H1 (cell line): ENCODE measurements around the gene TM9SF2. TPM values are rescaled to one million over a fixed set of nuclear protein-coding genes. Genes with fewer than 3 reads are reported as not detected.

Source experiments
- CTCF ChIA-PET: fragments of 300-600 bp; sonication (Branson Sonifier 250); formaldehyde crosslinking; loops from one replicate; lab custom pipeline; 2021; ENCODE audit not compliant: partially characterized antibody; lab: Charles Lee
- POLR2A ChIA-PET: fragments of 300-600 bp; sonication (Branson Sonifier 250); formaldehyde crosslinking; loops from one replicate; lab custom pipeline; 2021; ENCODE audit warnings: inconsistent platforms; ENCODE audit not compliant: partially characterized antibody; lab: Charles Lee
- DNase-seq, 2 experiments: peaks; one replicate each; pipeline versions ENCODE4 v3.0.0 to v3.0.0-alpha.2; 2010 to 2022; ENCODE audit warnings: low spot score in 2 of 2, low read depth in 1 of 2, mixed read lengths in 1 of 2
- FAIRE-seq: peaks from 2 replicates; lab custom pipeline; 2011; peaks lifted over from hg19 to GRCh38; lab: Jason Lieb, UNC
- H2AFZ ChIP-seq: 2 replicates; pipeline ENCODE4 v1.8.1; 2012; ENCODE audit warnings: low read length, inconsistent platforms
- H2AK5ac ChIP-seq: 2 replicates; pipeline ENCODE4 v1.6.1; 2013; ENCODE audit warnings: low read depth, low read length
- H2BK120ac ChIP-seq: replicated peaks from 2 replicates; pipeline ENCODE3; 2013; ENCODE audit warnings: low read depth, low read length, inconsistent platforms
- H2BK12ac ChIP-seq: 2 replicates; pipeline ENCODE4 v1.6.1; 2013; ENCODE audit warnings: low read depth, low read length
- H2BK15ac ChIP-seq: 2 replicates; pipeline ENCODE4 v1.6.1; 2013; ENCODE audit warnings: low read length
- H2BK20ac ChIP-seq: 2 replicates; pipeline ENCODE4 v1.6.1; 2013; ENCODE audit warnings: low read length
- H2BK5ac ChIP-seq: 2 replicates; pipeline ENCODE4 v1.6.1; 2013; ENCODE audit warnings: low read depth, low read length
- H3K14ac ChIP-seq: 2 replicates; pipeline ENCODE4 v1.6.1; 2013; ENCODE audit warnings: inconsistent platforms; ENCODE audit not compliant: insufficient read length
- H3K18ac ChIP-seq: 2 replicates; pipeline ENCODE4 v1.6.1; 2013; ENCODE audit warnings: low read length; ENCODE audit errors: extremely low read depth
- H3K23ac ChIP-seq: 2 replicates; pipeline ENCODE4 v1.6.1; 2013; ENCODE audit warnings: inconsistent platforms; ENCODE audit not compliant: insufficient read length
- H3K23me2 ChIP-seq: 2 replicates; pipeline ENCODE4 v1.6.1; 2013; ENCODE audit warnings: low read depth, low read length
- H3K27ac ChIP-seq: 2 replicates; pipeline ENCODE4 v1.6.1; 2011; ENCODE audit warnings: low read depth, low read length, inconsistent platforms
- H3K27me3 ChIP-seq, 4 experiments: replicated peaks in 1 of 4; 1 replicate in 1 of 4; 2 replicates in 3 of 4; pipeline versions ENCODE4 v1.6.1 to v1.8.1; 2011 to 2013; ENCODE audit warnings: low read length in 3 of 4, mild to moderate bottlenecking in 3 of 4, inconsistent platforms in 2 of 4, mixed read lengths in 2 of 4, moderate library complexity in 1 of 4; ENCODE audit not compliant: control insufficient read depth in 3 of 4, insufficient read depth in 3 of 4; ENCODE audit errors: extremely low read depth in 1 of 4
- H3K36me3 ChIP-seq, 4 experiments: 2 replicates each; pipeline versions ENCODE4 v1.6.1 to v1.8.1; 2011 to 2013; ENCODE audit warnings: mild to moderate bottlenecking in 4 of 4, low read length in 3 of 4, moderate library complexity in 2 of 4, control low read depth in 1 of 4, inconsistent platforms in 1 of 4; ENCODE audit not compliant: insufficient read depth in 4 of 4, control insufficient read depth in 2 of 4
- H3K4ac ChIP-seq: replicated peaks from 2 replicates; pipeline ENCODE3; 2013; ENCODE audit warnings: low read length, low read depth, mixed read lengths, inconsistent platforms; ENCODE audit not compliant: insufficient read length
- H3K4me1 ChIP-seq, 4 experiments: replicated peaks in 1 of 4; 1 replicate in 1 of 4; 2 replicates in 3 of 4; pipeline versions ENCODE4 v1.6.1 to v1.8.1; 2011 to 2013; ENCODE audit warnings: low read length in 3 of 4, inconsistent platforms in 2 of 4, mixed read lengths in 1 of 4; ENCODE audit not compliant: insufficient read depth in 4 of 4, control insufficient read depth in 3 of 4
- H3K4me2 ChIP-seq, 2 experiments: 2 replicates each; pipeline versions ENCODE4 v1.6.1 to v1.8.1; 2011 to 2013; ENCODE audit warnings: low read depth in 2 of 2, low read length in 2 of 2, control low read depth in 1 of 2, inconsistent platforms in 1 of 2, mild to moderate bottlenecking in 1 of 2; ENCODE audit not compliant: insufficient read depth in 1 of 2
- H3K4me3 ChIP-seq, 4 experiments: fragments of 200-600, 300-600 bp in 1 of 4; sonication (generic), shearing (Covaris generic), sonication (Bioruptor Twin) in 1 of 4; 2 replicates each; pipeline versions ENCODE4 v1.5.1 to v1.8.1; 2011 to 2016; ENCODE audit warnings: low read length in 4 of 4, low read depth in 3 of 4, control low read depth in 2 of 4, inconsistent platforms in 2 of 4, mild to moderate bottlenecking in 2 of 4, mixed read lengths in 1 of 4, moderate library complexity in 1 of 4; ENCODE audit not compliant: insufficient read depth in 2 of 4; ENCODE audit errors: extremely low read depth in 1 of 4
- H3K56ac ChIP-seq: replicated peaks from 2 replicates; pipeline ENCODE3; 2013; ENCODE audit warnings: low read depth, mild to moderate bottlenecking, mixed read lengths, low read length, inconsistent platforms; ENCODE audit not compliant: insufficient read length
- H3K79me1 ChIP-seq: 2 replicates; pipeline ENCODE4 v1.6.1; 2013; ENCODE audit warnings: low read depth, low read length, control low read depth
- H3K79me2 ChIP-seq, 2 experiments: 2 replicates each; pipeline versions ENCODE4 v1.6.1 to v1.8.1; 2012 to 2013; ENCODE audit warnings: low read length in 2 of 2, mild to moderate bottlenecking in 2 of 2, inconsistent platforms in 1 of 2; ENCODE audit not compliant: insufficient read depth in 2 of 2, control insufficient read depth in 1 of 2
- H3K9ac ChIP-seq, 4 experiments: replicated peaks in 1 of 4; 1 replicate in 1 of 4; 2 replicates in 3 of 4; pipeline versions ENCODE4 v1.6.1 to v1.8.1; 2011 to 2013; ENCODE audit warnings: low read depth in 3 of 4, low read length in 3 of 4, control low read depth in 2 of 4, mild to moderate bottlenecking in 2 of 4, moderate library complexity in 2 of 4, inconsistent platforms in 1 of 4; ENCODE audit errors: extremely low read depth in 1 of 4
- H3K9me3 ChIP-seq, 2 experiments: 2 replicates each; pipeline versions ENCODE4 v1.6.1 to v1.8.1; 2012 to 2013; ENCODE audit warnings: mild to moderate bottlenecking in 2 of 2, moderate library complexity in 2 of 2, control low read depth in 1 of 2, inconsistent platforms in 1 of 2, low read depth in 1 of 2, low read length in 1 of 2, mixed read lengths in 1 of 2; ENCODE audit not compliant: insufficient read depth in 2 of 2
- H4K20me1 ChIP-seq, 2 experiments: replicated peaks in 1 of 2; 2 replicates each; pipeline versions ENCODE3 to v1.8.1; 2011 to 2013; ENCODE audit warnings: inconsistent platforms in 2 of 2, low read length in 2 of 2, mild to moderate bottlenecking in 1 of 2; ENCODE audit not compliant: insufficient read depth in 2 of 2, control insufficient read depth in 1 of 2
- H4K5ac ChIP-seq: 2 replicates; pipeline ENCODE4 v1.6.1; 2013; ENCODE audit warnings: low read length, low read depth, mixed read lengths, inconsistent platforms; ENCODE audit not compliant: insufficient read length
- H4K8ac ChIP-seq: 2 replicates; pipeline ENCODE4 v1.8.0; 2013; ENCODE audit warnings: mild to moderate bottlenecking, moderate library complexity, low read length, inconsistent platforms; ENCODE audit not compliant: insufficient read depth; ENCODE audit errors: extremely low read depth
- H4K91ac ChIP-seq: replicated peaks from 2 replicates; pipeline ENCODE3; 2013; ENCODE audit warnings: low read length, mixed read lengths, inconsistent platforms; ENCODE audit not compliant: insufficient read length
- BACH1 ChIP-seq: IDR thresholded peaks from 2 replicates; pipeline ENCODE4 v1.6.1; 2012; ENCODE audit warnings: low read length, improper control_type of control experiment
- BRCA1 ChIP-seq: IDR thresholded peaks from 2 replicates; pipeline ENCODE4 v1.6.1; 2012; ENCODE audit warnings: low read depth, low read length, improper control_type of control experiment
- CEBPB ChIP-seq: IDR thresholded peaks from 2 replicates; pipeline ENCODE4 v1.6.1; 2012; ENCODE audit warnings: low read depth, low read length
- EGR1 ChIP-seq: IDR thresholded peaks from 2 replicates; pipeline ENCODE4 v1.6.1; 2011; ENCODE audit warnings: low read depth, low read length, borderline replicate concordance
- EZH2 ChIP-seq: fragments of 200-600 bp; sonication (generic); IDR thresholded peaks from 2 replicates; pipeline ENCODE4 v1.7.1; 2012; ENCODE audit warnings: low read depth, mild to moderate bottlenecking, moderate library complexity, low read length, inconsistent platforms; ENCODE audit not compliant: severe bottlenecking
- FOSL1 ChIP-seq: IDR thresholded peaks from 2 replicates; pipeline ENCODE4 v1.6.1; 2011; ENCODE audit warnings: mild to moderate bottlenecking, low read depth, low read length, moderate library complexity; ENCODE audit not compliant: insufficient read depth
- HDAC2 ChIP-seq, 2 experiments: fragments of 300-600 bp in 1 of 2; sonication (generic) in 1 of 2; IDR thresholded peaks; 2 replicates each; pipeline ENCODE4 v1.6.1; 2011 to 2012; ENCODE audit warnings: low read depth in 2 of 2, low read length in 2 of 2, mild to moderate bottlenecking in 2 of 2, moderate library complexity in 2 of 2, borderline replicate concordance in 1 of 2, inconsistent platforms in 1 of 2
- KDM5A ChIP-seq: fragments of 200-600 bp; IDR thresholded peaks from 2 replicates; pipeline ENCODE4 v1.7.1; 2012; ENCODE audit warnings: mild to moderate bottlenecking, low read length, inconsistent platforms, mixed read lengths
- MAFK ChIP-seq: IDR thresholded peaks from 2 replicates; pipeline ENCODE4 v1.6.1; 2012; ENCODE audit warnings: low read depth, mild to moderate bottlenecking, improper control_type of control experiment, low read length
- NANOG ChIP-seq: IDR thresholded peaks from 2 replicates; pipeline ENCODE4 v1.6.1; 2011; ENCODE audit warnings: low read length, low read depth, mild to moderate bottlenecking, inconsistent platforms; ENCODE audit not compliant: insufficient read depth, poor library complexity, severe bottlenecking
- RBBP5 ChIP-seq: IDR thresholded peaks from 2 replicates; pipeline ENCODE4 v1.7.1; 2012; ENCODE audit warnings: low read depth, mild to moderate bottlenecking, inconsistent platforms, low read length, moderate library complexity, borderline replicate concordance
- RXRA ChIP-seq: IDR thresholded peaks from 2 replicates; pipeline ENCODE4 v1.6.1; 2011; ENCODE audit warnings: low read depth, mild to moderate bottlenecking, low read length, moderate library complexity; ENCODE audit not compliant: insufficient read depth
- SRF ChIP-seq: IDR thresholded peaks from 2 replicates; pipeline ENCODE4 v1.6.1; 2011; ENCODE audit warnings: mild to moderate bottlenecking, low read depth, low read length, moderate library complexity
- TBP ChIP-seq: IDR thresholded peaks from 2 replicates; pipeline ENCODE4 v1.6.1; 2011; ENCODE audit warnings: low read depth, low read length, improper control_type of control experiment
- ZNF274 ChIP-seq: IDR thresholded peaks from 2 replicates; pipeline ENCODE4 v1.7.0; 2012; ENCODE audit warnings: low read length, borderline replicate concordance; ENCODE audit errors: extremely low read depth
- WGBS, 2 experiments: shearing (Covaris generic) in 1 of 2; methylation state at CpG; one replicate each; pipeline versions ENCODE4 v1.1.6 to v1.1.7; 2013 to 2015; ENCODE audit warnings: low lambda C conversion rate in 2 of 2, mixed read lengths in 2 of 2, inconsistent platforms in 1 of 2, low coverage in 1 of 2, missing lambda C conversion rate in 1 of 2; ENCODE audit not compliant: insufficient replicate concordance in 2 of 2, insufficient coverage in 1 of 2, insufficient read length in 1 of 2; ENCODE audit errors: extremely low coverage in 1 of 2, missing lambda C conversion rate in 1 of 2; 5-methylcytosine and 5-hydroxymethylcytosine counted together
- polyA plus RNA-seq, 7 experiments: library from polyadenylated mRNA; depleted of rRNA in 3 of 7; stranded (reverse) in 5 of 7; unstranded in 2 of 7; fragments of >200 nt in 5 of 7; fragments of 200-250 nt in 2 of 7; gene quantifications; 1 replicate in 5 of 7; 2 replicates in 1 of 7; 4 replicates in 1 of 7; pipeline versions ENCODE4 v1.2.1 to v1.2.3, GENCODE V29; 2011 to 2013; ENCODE audit warnings: missing spikeins in 2 of 7, mixed read lengths in 2 of 7
- total RNA-seq: library from RNA; stranded (reverse); fragmentation: NEBNext Ultra II Directional; extraction: Animal tissue kit (Norgen Biotek cat#: 25700); gene quantifications from 2 replicates; pipeline ENCODE4 v1.2.1, GENCODE V29; 2021

TM9SF2 gene
- total and polyA plus RNA-seq, 2 of the 8 experiments (the other 6 are each of a cell fraction or from before 2014, with no cell fraction given), result 68.0 to 101 TPM

GRCh38 chr13:99522298-99522697 lies 21.0 kb downstream of the TM9SF2 start:
- FAIRE-seq (no peak), DNase-seq (no peak)
- H3K9me3 ChIP-seq, result no peaks in the 10 kb centered on the region
- no peak overlapping the region for H3K9ac ChIP-seq
- H2BK5ac ChIP-seq, result no peak overlapping the region
- WGBS, 2 experiments, result 92% methylated on average over 2 of the region's 2 CpGs; no CpG with 5 or more reads in 1 of the 2 experiments
- no peak overlapping the region for H3K23ac ChIP-seq
- no peak overlapping the region for H4K91ac ChIP-seq
- H3K36me3 ChIP-seq, result peaks cover 5 to 44% (median 18%) of the 10 kb centered on the region in 4 experiments; a peak in 6 of 8 replicates
- H3K14ac ChIP-seq, result no peak overlapping the region
- ChIA-PET POLR2A (no interaction called here), CTCF (no interaction called here)
- H3K18ac ChIP-seq, result no peak overlapping the region
- no peaks in the 10 kb centered on the region for H3K27me3 ChIP-seq
- H2BK120ac ChIP-seq, result no peak overlapping the region
- no peak overlapping the region for H3K56ac ChIP-seq
- no peak overlapping the region for H2AK5ac ChIP-seq
- peaks cover 3% of the 10 kb centered on the region for H3K79me1 ChIP-seq
- no peak overlapping the region for H3K4ac ChIP-seq
- no peak overlapping the region for H3K27ac ChIP-seq
- H3K4me2 ChIP-seq, result no peak overlapping the region
- no peak overlapping the region for H2BK12ac ChIP-seq
- peaks cover 2 to 3% of the 10 kb centered on the region in 2 experiments for H4K20me1 ChIP-seq
- no peaks in the 10 kb centered on the region for H3K79me2 ChIP-seq
- H3K4me3 ChIP-seq, result no peak overlapping the region
- no peaks in the 10 kb centered on the region for H3K4me1 ChIP-seq
- H2AFZ ChIP-seq, result no peak overlapping the region
- H2BK20ac ChIP-seq, result no peak overlapping the region
- no peak overlapping the region for H4K8ac ChIP-seq
- H2BK15ac ChIP-seq, result no peak overlapping the region
- no peak overlapping the region for H4K5ac ChIP-seq
- H3K23me2 ChIP-seq, result no peaks in the 10 kb centered on the region
- TF ChIP-seq FOSL1, result no peak
- no peak for TF ChIP-seq HDAC2 (IDR thresholded peaks at IDR 0.05; ENCODE audit: borderline replicate concordance in 1 of 2, low read depth in 2 of 2, low read length in 2 of 2)
- TF ChIP-seq SRF, result no peak
- TF ChIP-seq BRCA1, result no peak
- no peak for TF ChIP-seq RXRA
- TF ChIP-seq EZH2, result no peak
- TF ChIP-seq ZNF274, result no peak
- no peak for TF ChIP-seq MAFK
- no peak for TF ChIP-seq KDM5A
- TF ChIP-seq RBBP5, result no peak
- TF ChIP-seq BACH1, result no peak
- TF ChIP-seq EGR1, result no peak
- no peak for TF ChIP-seq TBP
- no peak for TF ChIP-seq NANOG
- TF ChIP-seq CEBPB, result no peak
